ENCODE data around the gene TNS3.

DNA sequence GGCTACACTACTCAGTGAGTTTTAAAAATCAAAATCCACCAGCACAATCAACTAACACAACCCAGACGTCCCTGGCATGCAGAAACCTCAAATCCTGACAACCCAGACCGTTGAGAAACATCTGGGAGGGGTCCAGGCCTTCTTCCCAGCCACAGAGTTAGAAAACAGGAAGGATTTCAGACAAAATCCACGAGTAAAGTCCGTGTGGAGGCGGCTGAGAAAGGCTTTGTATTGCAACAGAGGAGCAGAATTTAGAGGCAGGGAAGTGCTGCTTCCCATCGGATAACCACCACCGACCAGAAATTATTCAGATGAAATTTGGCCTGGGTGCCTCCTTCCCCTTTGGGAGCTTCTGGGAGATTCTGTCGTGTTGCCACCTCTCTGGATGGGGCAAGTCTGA, 61.5 kb downstream of the TNS3 start:
- TF ChIP-seq, protein P1, sequence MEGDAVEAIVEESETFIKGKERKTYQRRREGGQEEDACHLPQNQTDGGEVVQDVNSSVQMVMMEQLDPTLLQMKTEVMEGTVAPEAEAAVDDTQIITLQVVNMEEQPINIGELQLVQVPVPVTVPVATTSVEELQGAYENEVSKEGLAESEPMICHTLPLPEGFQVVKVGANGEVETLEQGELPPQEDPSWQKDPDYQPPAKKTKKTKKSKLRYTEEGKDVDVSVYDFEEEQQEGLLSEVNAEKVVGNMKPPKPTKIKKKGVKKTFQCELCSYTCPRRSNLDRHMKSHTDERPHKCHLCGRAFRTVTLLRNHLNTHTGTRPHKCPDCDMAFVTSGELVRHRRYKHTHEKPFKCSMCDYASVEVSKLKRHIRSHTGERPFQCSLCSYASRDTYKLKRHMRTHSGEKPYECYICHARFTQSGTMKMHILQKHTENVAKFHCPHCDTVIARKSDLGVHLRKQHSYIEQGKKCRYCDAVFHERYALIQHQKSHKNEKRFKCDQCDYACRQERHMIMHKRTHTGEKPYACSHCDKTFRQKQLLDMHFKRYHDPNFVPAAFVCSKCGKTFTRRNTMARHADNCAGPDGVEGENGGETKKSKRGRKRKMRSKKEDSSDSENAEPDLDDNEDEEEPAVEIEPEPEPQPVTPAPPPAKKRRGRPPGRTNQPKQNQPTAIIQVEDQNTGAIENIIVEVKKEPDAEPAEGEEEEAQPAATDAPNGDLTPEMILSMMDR (IDR thresholded peaks at IDR 0.05; ENCODE audit: insufficient read depth, low read length), result no peak
- no peak for TF ChIP-seq POLR2AphosphoS5 (IDR thresholded peaks at IDR 0.05; ENCODE audit: low read depth)
- TF ChIP-seq SPI1 (IDR thresholded peaks at IDR 0.05; ENCODE audit: borderline replicate concordance, low read depth), result no peak

All from HL-60 (cell line).